ENCODE data around the gene TAF4B.
A peak's percentile ranks its signal among the peaks of the same experiment; 100 is the strongest.

The TAF4B gene

GRCh38 chr18:26342646-26343045 is 116.4 kb downstream of the TAF4B start:
- peak overlapping the region; percentile 23 for H3K4me3 ChIP-seq (ENCODE audit: low read depth, low read length)
- peak; percentile 67 for DNase-seq (ENCODE audit: low read depth)
- TF ChIP-seq CTCF (IDR thresholded peaks at IDR 0.05; ENCODE audit: control insufficient read depth, extremely low read depth, insufficient read depth), result no peak

GRCh38 chr18:26350961-26351360 is 124.7 kb downstream of the TAF4B start:
- H3K4me3 ChIP-seq (ENCODE audit: low read depth, low read length), result no peak overlapping the region
- no peak for TF ChIP-seq CTCF (IDR thresholded peaks at IDR 0.05; ENCODE audit: control insufficient read depth, extremely low read depth, insufficient read depth)

GRCh38 chr18:26356045-26356785 is 130.0 kb downstream of the TAF4B start:
- no peak for TF ChIP-seq CTCF (IDR thresholded peaks at IDR 0.05; ENCODE audit: control insufficient read depth, extremely low read depth, insufficient read depth)
- H3K4me3 ChIP-seq (ENCODE audit: low read depth, low read length), result no peak overlapping the region
- no peak for DNase-seq (ENCODE audit: low read depth)

More at GRCh38 chr18:26350961-26351360, 124.7 kb downstream of the TAF4B start:
- no peak for DNase-seq (ENCODE audit: low read depth)

GRCh38 chr18:26357960-26358359 is 131.7 kb downstream of the TAF4B start:
- no peak for TF ChIP-seq CTCF (IDR thresholded peaks at IDR 0.05; ENCODE audit: control insufficient read depth, extremely low read depth, insufficient read depth)
- DNase-seq (ENCODE audit: low read depth), result no peak
- no peak overlapping the region for H3K4me3 ChIP-seq (ENCODE audit: low read depth, low read length)

- no peak overlapping the region for H3K4me3 ChIP-seq (ENCODE audit: low read depth, low read length)
- TF ChIP-seq CTCF (IDR thresholded peaks at IDR 0.05; ENCODE audit: control insufficient read depth, extremely low read depth, insufficient read depth), result no peak
- no peak for DNase-seq (ENCODE audit: low read depth)
Measured at GRCh38 chr18:26362021-26362420, 135.8 kb downstream of the TAF4B start.

- TF ChIP-seq CTCF (IDR thresholded peaks at IDR 0.05; ENCODE audit: control insufficient read depth, extremely low read depth, insufficient read depth), result no peak
- no peak overlapping the region for H3K4me3 ChIP-seq (ENCODE audit: low read depth, low read length)
- DNase-seq (ENCODE audit: low read depth), result no peak
Measured at GRCh38 chr18:26367425-26367824, 141.2 kb downstream of the TAF4B start.

- DNase-seq (ENCODE audit: low read depth), result no peak
- no peak for TF ChIP-seq CTCF (IDR thresholded peaks at IDR 0.05; ENCODE audit: control insufficient read depth, extremely low read depth, insufficient read depth)
- no peak overlapping the region for H3K4me3 ChIP-seq (ENCODE audit: low read depth, low read length)
Measured at GRCh38 chr18:26370037-26370436, 143.8 kb downstream of the TAF4B start.

All from LNCaP clone FGC (cell line).